Keratinocyte (primary cell): Measurements from ENCODE around the gene TYROBP.

Experiments
- EZH2 ChIP-seq: IDR thresholded peaks from one replicate; pipeline ENCODE4 v1.6.1; 2012; ENCODE audit warnings: inconsistent platforms, mild to moderate bottlenecking, low read length, moderate library complexity
- TF ChIP-seq, protein P1 (sequence below), 3 experiments: IDR thresholded peaks in 1 of 3; conservative IDR thresholded peaks in 1 of 3; optimal IDR thresholded peaks in 1 of 3; 2 replicates in 2 of 3; 3 replicates in 1 of 3; pipeline versions ENCODE3 to v1.5.1; 2011; ENCODE audit warnings: low read length in 3 of 3, mild to moderate bottlenecking in 3 of 3, moderate library complexity in 2 of 3, control low read depth in 1 of 3, inconsistent platforms in 1 of 3; ENCODE audit not compliant: insufficient read depth in 2 of 3; ENCODE audit errors: extremely low read depth in 1 of 3

DNA sequence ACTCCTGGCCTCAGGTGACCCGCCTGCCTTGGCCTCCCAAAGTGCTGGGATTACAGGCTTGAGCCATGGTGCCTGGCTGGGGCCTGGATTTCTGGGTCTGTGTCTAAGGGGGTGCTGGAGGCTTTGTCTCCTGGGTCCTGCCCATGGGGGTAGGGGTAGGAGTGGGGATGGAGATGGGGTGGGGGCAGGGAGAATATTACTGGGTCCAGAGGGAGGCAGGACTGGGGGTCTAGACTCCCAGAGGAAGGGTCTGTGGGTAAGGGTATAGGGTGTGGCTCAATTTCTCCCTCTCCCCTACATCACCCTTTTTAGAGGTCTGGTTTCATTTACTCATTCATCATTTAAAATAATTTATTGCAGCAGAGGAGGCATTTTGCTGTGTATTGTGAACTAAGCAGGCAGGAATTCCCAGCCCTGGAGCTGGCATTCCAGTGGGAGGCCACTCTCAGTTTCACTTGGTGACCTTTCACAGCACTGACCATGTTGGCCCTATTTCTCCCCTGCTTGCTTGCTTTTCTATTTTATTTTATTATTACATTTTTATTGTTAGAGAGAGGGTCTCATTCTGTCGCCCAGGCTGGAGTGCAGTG is 6.9 kb downstream of the TYROBP start:
- TF ChIP-seq, protein P1, sequence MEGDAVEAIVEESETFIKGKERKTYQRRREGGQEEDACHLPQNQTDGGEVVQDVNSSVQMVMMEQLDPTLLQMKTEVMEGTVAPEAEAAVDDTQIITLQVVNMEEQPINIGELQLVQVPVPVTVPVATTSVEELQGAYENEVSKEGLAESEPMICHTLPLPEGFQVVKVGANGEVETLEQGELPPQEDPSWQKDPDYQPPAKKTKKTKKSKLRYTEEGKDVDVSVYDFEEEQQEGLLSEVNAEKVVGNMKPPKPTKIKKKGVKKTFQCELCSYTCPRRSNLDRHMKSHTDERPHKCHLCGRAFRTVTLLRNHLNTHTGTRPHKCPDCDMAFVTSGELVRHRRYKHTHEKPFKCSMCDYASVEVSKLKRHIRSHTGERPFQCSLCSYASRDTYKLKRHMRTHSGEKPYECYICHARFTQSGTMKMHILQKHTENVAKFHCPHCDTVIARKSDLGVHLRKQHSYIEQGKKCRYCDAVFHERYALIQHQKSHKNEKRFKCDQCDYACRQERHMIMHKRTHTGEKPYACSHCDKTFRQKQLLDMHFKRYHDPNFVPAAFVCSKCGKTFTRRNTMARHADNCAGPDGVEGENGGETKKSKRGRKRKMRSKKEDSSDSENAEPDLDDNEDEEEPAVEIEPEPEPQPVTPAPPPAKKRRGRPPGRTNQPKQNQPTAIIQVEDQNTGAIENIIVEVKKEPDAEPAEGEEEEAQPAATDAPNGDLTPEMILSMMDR (optimal IDR thresholded peaks at IDR 0.05 in 1 of 3, IDR thresholded peaks at IDR 0.05 in 1 of 3, conservative IDR thresholded peaks at IDR 0.05 in 1 of 3; ENCODE audit: extremely low read depth in 1 of 3, insufficient read depth in 2 of 3, low read length in 3 of 3): no peak
- no peak for TF ChIP-seq EZH2
